ENCODE measurements around the gene ATAD1.
"Not testable (repeated sequence)": the region's sequence is repeated elsewhere in the genome, so short reads cannot be mapped to it uniquely, and the experiment has no call there.

ATAD1 gene

DNA sequence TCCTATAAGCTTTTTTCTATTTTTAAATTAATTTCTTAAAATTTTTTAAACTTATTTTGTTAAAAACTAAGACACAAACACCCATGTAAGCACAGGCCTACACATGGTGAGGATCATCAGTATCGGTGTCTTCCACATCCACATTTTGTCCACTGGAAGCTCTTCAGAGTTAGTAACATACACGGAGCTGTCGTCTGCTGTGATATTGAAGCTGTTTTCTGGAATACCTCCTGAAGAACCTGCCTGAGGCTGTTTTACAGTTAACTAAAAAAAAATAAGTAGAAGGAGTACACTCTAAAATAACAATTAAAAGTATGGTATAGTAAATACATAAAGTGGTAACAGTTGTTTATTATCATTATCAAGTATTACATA is 27.6 kb upstream of the ATAD1 start:
- no peaks in the 10 kb centered on the region for H3K9me3 ChIP-seq (ENCODE audit: control insufficient read depth, low read length)
- no peaks in the 10 kb centered on the region for H3K4me1 ChIP-seq (ENCODE audit: control insufficient read depth, insufficient read depth, low read length, poor library complexity, severe bottlenecking)
- 100% methylated on average over 1 of the region's 3 CpGs; no CpG with 5 or more reads in 1 of the 2 experiments for WGBS, 2 experiments (ENCODE audit: insufficient coverage in 2 of 2)
- H3K4me3 ChIP-seq (ENCODE audit: extremely low read depth, insufficient read depth, low read length, poor library complexity, severe bottlenecking): no peak overlapping the region
- no peaks in the 10 kb centered on the region for H3K36me3 ChIP-seq (ENCODE audit: control insufficient read depth, insufficient read depth, low read length)
- H3K27ac ChIP-seq (ENCODE audit: low read depth, low read length, severe bottlenecking): no peak overlapping the region

GRCh38 chr10:87844837-87845623 is 27.0 kb upstream of the ATAD1 start:
- Histone ChIP-seq H3K4me1 (ENCODE audit: control insufficient read depth, insufficient read depth, low read length, poor library complexity, severe bottlenecking) (no peaks in the 10 kb centered on the region), H3K36me3 (ENCODE audit: control insufficient read depth, insufficient read depth, low read length) (no peaks in the 10 kb centered on the region), H3K9me3 (ENCODE audit: control insufficient read depth, low read length) (no peaks in the 10 kb centered on the region), H3K27ac (ENCODE audit: low read depth, low read length, severe bottlenecking) (no peak overlapping the region), H3K4me3 (ENCODE audit: extremely low read depth, insufficient read depth, low read length, poor library complexity, severe bottlenecking) (no peak overlapping the region)
- WGBS, 2 experiments (ENCODE audit: insufficient coverage in 2 of 2): 67% methylated on average over 1 of the region's 1 CpG; no CpG with 5 or more reads in 1 of the 2 experiments

DNA sequence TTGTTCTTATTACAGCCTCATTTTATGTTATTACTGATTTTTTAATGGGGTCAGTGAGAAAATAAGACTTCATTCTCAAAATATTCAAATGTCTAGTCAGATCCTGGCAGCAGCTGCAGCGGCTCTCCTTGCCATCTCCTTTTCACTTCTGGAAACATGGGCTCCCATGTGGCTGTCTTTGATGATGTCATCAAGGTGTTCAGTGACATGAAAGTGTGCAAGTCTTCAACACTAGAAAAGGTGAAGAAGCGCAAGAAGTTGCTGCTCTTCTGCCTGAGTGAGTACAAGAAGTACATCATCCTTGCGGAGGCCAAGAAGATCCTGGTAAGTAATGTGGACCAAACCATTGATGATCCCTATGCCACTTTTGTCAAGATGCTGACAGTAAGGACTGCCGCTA is 25.7 kb upstream of the ATAD1 start:
- Histone ChIP-seq H3K4me1 (ENCODE audit: control insufficient read depth, insufficient read depth, low read length, poor library complexity, severe bottlenecking) (no peaks in the 10 kb centered on the region), H3K27ac (ENCODE audit: low read depth, low read length, severe bottlenecking) (no peak overlapping the region), H3K4me3 (ENCODE audit: extremely low read depth, insufficient read depth, low read length, poor library complexity, severe bottlenecking) (no peak overlapping the region), H3K36me3 (ENCODE audit: control insufficient read depth, insufficient read depth, low read length) (no peaks in the 10 kb centered on the region), H3K9me3 (ENCODE audit: control insufficient read depth, low read length) (no peaks in the 10 kb centered on the region)
- WGBS, 2 experiments (ENCODE audit: insufficient coverage in 2 of 2): 95 to 100% methylated on average over 3 of the region's 4 CpGs

- no peaks in the 10 kb centered on the region for H3K9me3 ChIP-seq (ENCODE audit: control insufficient read depth, low read length)
- H3K27ac ChIP-seq (ENCODE audit: low read depth, low read length, severe bottlenecking): no peak overlapping the region
- H3K4me3 ChIP-seq (ENCODE audit: extremely low read depth, insufficient read depth, low read length, poor library complexity, severe bottlenecking): no peak overlapping the region
- no peaks in the 10 kb centered on the region for H3K36me3 ChIP-seq (ENCODE audit: control insufficient read depth, insufficient read depth, low read length)
- H3K4me1 ChIP-seq (ENCODE audit: control insufficient read depth, insufficient read depth, low read length, poor library complexity, severe bottlenecking): no peaks in the 10 kb centered on the region
These were observed 24.9 kb upstream of the ATAD1 start for GRCh38 chr10:87842776-87843497.

DNA sequence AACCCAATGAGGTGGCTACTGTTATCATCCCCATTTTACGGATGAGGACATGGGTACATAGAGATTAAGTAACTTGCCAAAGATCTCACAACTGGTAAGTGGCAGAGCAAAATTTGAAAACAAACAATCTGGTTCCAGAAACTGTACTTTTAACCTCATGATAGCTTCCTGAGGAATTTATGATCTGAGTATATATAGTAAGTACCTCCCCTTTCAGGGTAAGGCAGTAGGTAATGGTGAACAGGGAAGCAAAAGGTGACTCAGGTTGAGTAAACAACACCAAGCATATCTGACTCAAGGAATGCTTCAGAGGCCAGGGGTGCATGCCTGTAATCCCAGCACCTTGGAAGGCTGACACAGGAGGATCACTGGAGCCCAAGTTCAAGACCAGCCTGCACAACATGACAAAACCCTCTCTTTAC is 24.2 kb upstream of the ATAD1 start:
- Histone ChIP-seq H3K27ac (ENCODE audit: low read depth, low read length, severe bottlenecking) (no peak overlapping the region), H3K4me3 (ENCODE audit: extremely low read depth, insufficient read depth, low read length, poor library complexity, severe bottlenecking) (no peak overlapping the region), H3K4me1 (ENCODE audit: control insufficient read depth, insufficient read depth, low read length, poor library complexity, severe bottlenecking) (no peaks in the 10 kb centered on the region), H3K36me3 (ENCODE audit: control insufficient read depth, insufficient read depth, low read length) (no peaks in the 10 kb centered on the region), H3K9me3 (ENCODE audit: control insufficient read depth, low read length) (no peaks in the 10 kb centered on the region)
- 100% methylated on average over 1 of the region's 1 CpG; no CpG with 5 or more reads in 1 of the 2 experiments for WGBS, 2 experiments (ENCODE audit: insufficient coverage in 2 of 2)

DNA sequence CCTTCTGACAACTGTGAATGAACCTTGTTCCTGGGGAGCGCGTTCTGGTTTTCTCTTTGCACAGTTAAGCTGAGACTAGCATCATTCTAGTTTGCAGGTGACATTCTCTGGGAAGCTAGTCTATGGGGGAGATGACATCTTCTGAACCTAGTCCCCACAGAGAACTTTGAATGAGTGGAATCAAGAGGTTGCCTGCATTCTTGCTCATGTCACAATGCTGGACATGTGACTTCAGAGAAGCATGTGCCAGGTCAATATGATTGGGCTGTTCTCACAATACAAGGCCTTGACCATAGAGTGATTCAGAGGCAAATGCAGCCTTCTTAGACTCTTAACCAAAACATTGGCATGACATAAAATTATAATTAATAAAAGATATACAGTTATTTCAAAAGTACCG is 23.2 kb upstream of the ATAD1 start:
- no peaks in the 10 kb centered on the region for H3K4me1 ChIP-seq (ENCODE audit: control insufficient read depth, insufficient read depth, low read length, poor library complexity, severe bottlenecking)
- no peak overlapping the region for H3K4me3 ChIP-seq (ENCODE audit: extremely low read depth, insufficient read depth, low read length, poor library complexity, severe bottlenecking)
- no peaks in the 10 kb centered on the region for H3K9me3 ChIP-seq (ENCODE audit: control insufficient read depth, low read length)
- no peaks in the 10 kb centered on the region for H3K36me3 ChIP-seq (ENCODE audit: control insufficient read depth, insufficient read depth, low read length)
- no peak overlapping the region for H3K27ac ChIP-seq (ENCODE audit: low read depth, low read length, severe bottlenecking)
- WGBS, 2 experiments (ENCODE audit: insufficient coverage in 2 of 2): 100% methylated on average over 2 of the region's 3 CpGs

DNA sequence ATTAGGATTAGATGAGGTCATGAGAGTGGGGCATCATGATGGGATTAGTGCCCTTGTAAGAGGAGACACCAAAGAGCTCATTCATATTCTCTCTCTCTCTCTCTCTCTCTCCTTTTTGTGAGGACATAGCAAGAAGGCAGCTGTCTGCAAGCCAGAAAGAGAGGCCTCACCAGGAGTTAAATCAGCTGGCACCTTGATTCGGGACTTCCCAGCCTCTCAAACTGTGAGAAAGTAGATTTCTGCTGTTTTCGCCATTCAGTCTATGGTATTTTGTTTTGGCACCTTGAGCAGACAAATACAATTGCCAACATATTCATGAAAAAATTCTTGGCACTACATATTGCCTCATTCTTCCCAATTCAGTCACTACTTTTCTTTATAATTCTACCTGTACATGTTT is 20.6 kb upstream of the ATAD1 start:
- Histone ChIP-seq H3K4me1 (ENCODE audit: control insufficient read depth, insufficient read depth, low read length, poor library complexity, severe bottlenecking) (no peaks in the 10 kb centered on the region), H3K4me3 (ENCODE audit: extremely low read depth, insufficient read depth, low read length, poor library complexity, severe bottlenecking) (no peak overlapping the region), H3K27ac (ENCODE audit: low read depth, low read length, severe bottlenecking) (no peak overlapping the region), H3K9me3 (ENCODE audit: control insufficient read depth, low read length) (no peaks in the 10 kb centered on the region), H3K36me3 (ENCODE audit: control insufficient read depth, insufficient read depth, low read length) (no peaks in the 10 kb centered on the region)
- WGBS, 2 experiments (ENCODE audit: insufficient coverage in 2 of 2): 93 to 100% methylated on average over 1 to 2 of the region's 2 CpGs

- no peaks in the 10 kb centered on the region for H3K9me3 ChIP-seq (ENCODE audit: control insufficient read depth, low read length)
- H3K4me3 ChIP-seq (ENCODE audit: extremely low read depth, insufficient read depth, low read length, poor library complexity, severe bottlenecking): no peak overlapping the region
- no peaks in the 10 kb centered on the region for H3K36me3 ChIP-seq (ENCODE audit: control insufficient read depth, insufficient read depth, low read length)
- no peak overlapping the region for H3K27ac ChIP-seq (ENCODE audit: low read depth, low read length, severe bottlenecking)
- H3K4me1 ChIP-seq (ENCODE audit: control insufficient read depth, insufficient read depth, low read length, poor library complexity, severe bottlenecking): no peaks in the 10 kb centered on the region
These were observed 19.4 kb upstream of the ATAD1 start for GRCh38 chr10:87837445-87837844.

- no peak overlapping the region for H3K4me3 ChIP-seq (ENCODE audit: extremely low read depth, insufficient read depth, low read length, poor library complexity, severe bottlenecking)
- no peak overlapping the region for H3K27ac ChIP-seq (ENCODE audit: low read depth, low read length, severe bottlenecking)
- H3K9me3 ChIP-seq (ENCODE audit: control insufficient read depth, low read length): no peaks in the 10 kb centered on the region
- no peaks in the 10 kb centered on the region for H3K36me3 ChIP-seq (ENCODE audit: control insufficient read depth, insufficient read depth, low read length)
- 82 to 92% methylated on average over 3 to 4 of the region's 4 CpGs for WGBS, 2 experiments (ENCODE audit: insufficient coverage in 2 of 2)
- H3K4me1 ChIP-seq (ENCODE audit: control insufficient read depth, insufficient read depth, low read length, poor library complexity, severe bottlenecking): no peaks in the 10 kb centered on the region
These were observed 18.1 kb upstream of the ATAD1 start for GRCh38 chr10:87836098-87836497.

DNA sequence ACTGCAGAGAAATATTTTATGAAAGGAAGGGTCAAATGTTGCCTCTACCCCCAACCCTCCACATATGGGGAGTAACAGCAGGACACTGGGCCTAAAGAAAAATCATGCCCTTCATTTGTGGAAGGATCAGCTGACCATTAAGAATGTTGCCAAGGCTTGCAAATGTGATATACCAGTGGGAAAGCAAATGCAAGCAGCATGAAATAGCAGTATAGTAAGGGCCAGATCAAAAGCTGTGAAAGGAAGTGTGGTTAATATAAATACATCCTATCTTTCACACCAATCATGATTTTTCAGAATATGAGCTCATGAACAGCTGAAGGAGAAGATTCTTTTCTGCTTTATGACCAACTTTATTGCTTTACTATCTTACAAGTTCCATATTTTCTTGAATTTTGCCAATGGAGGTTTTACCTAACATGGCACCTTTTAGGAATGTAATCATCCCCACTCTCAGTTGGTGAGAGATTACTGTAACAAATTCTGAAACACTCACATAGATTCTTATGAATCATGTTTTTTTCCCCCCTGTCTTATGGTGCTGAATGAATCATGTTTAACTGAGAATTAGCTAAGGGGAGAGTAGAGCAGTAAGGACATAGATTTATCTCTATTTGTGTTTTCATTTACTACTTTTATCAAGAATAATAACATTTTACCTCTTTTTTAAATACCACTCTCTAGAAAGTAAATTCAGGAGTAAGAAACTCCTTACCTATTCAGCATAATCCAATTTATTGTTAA is 12.1 kb upstream of the ATAD1 start:
- Histone ChIP-seq H3K4me3 (ENCODE audit: extremely low read depth, insufficient read depth, low read length, poor library complexity, severe bottlenecking) (no peak overlapping the region), H3K9me3 (ENCODE audit: control insufficient read depth, low read length) (no peaks in the 10 kb centered on the region), H3K4me1 (ENCODE audit: control insufficient read depth, insufficient read depth, low read length, poor library complexity, severe bottlenecking) (no peaks in the 10 kb centered on the region), H3K36me3 (ENCODE audit: control insufficient read depth, insufficient read depth, low read length) (no peaks in the 10 kb centered on the region), H3K27ac (ENCODE audit: low read depth, low read length, severe bottlenecking) (no peak overlapping the region)

GRCh38 chr10:87829051-87829450 is 11.0 kb upstream of the ATAD1 start:
- H3K4me1 ChIP-seq (ENCODE audit: control insufficient read depth, insufficient read depth, low read length, poor library complexity, severe bottlenecking); H3K9me3 ChIP-seq (ENCODE audit: control insufficient read depth, low read length): not testable (repeated sequence)
- 86 to 90% methylated on average over 3 to 4 of the region's 4 CpGs for WGBS, 2 experiments (ENCODE audit: insufficient coverage in 2 of 2)

More at GRCh38 chr10:87829051-87829450, 11.0 kb upstream of the ATAD1 start:
- not testable (repeated sequence) for H3K27ac ChIP-seq (ENCODE audit: low read depth, low read length, severe bottlenecking); H3K4me3 ChIP-seq (ENCODE audit: extremely low read depth, insufficient read depth, low read length, poor library complexity, severe bottlenecking); H3K36me3 ChIP-seq (ENCODE audit: control insufficient read depth, insufficient read depth, low read length)
